IPS DF 6.9 (cell line): Measurements from ENCODE around the gene ANKRD30A.
"Not testable (repeated sequence)": the region's sequence is repeated elsewhere in the genome, so short reads cannot be mapped to it uniquely, and the experiment has no call there.

Experiments used
- DNase-seq: peaks from one replicate; pipeline ENCODE4 v3.0.0-alpha.2; 2013; ENCODE audit warnings: low read depth, low spot score
- H3K27ac ChIP-seq: one replicate; pipeline ENCODE4 v1.5.1; 2013; ENCODE audit warnings: low read length, control low read depth
- H3K27me3 ChIP-seq: 2 replicates; pipeline ENCODE4 v1.6.1; 2013; ENCODE audit warnings: mild to moderate bottlenecking, low read length; ENCODE audit not compliant: control insufficient read depth, insufficient read depth
- H3K36me3 ChIP-seq: 2 replicates; pipeline ENCODE4 v1.6.1; 2013; ENCODE audit warnings: low read length; ENCODE audit not compliant: control insufficient read depth, insufficient read depth
- H3K4me1 ChIP-seq: 2 replicates; pipeline ENCODE4 v1.6.1; 2013; ENCODE audit warnings: low read length; ENCODE audit not compliant: control insufficient read depth, insufficient read depth
- H3K4me3 ChIP-seq: 2 replicates; pipeline ENCODE4 v1.5.1; 2013; ENCODE audit warnings: mild to moderate bottlenecking, low read length
- H3K9me3 ChIP-seq: 2 replicates; pipeline ENCODE4 v1.6.1; 2013; ENCODE audit warnings: low read length, inconsistent platforms; ENCODE audit not compliant: control insufficient read depth, insufficient read depth
- WGBS: extraction: QIAGEN DNeasy Blood & Tissue Kit; methylation state at CpG from one replicate; pipeline ENCODE4 v1.1.7; 2013; ENCODE audit warnings: mixed read lengths, missing lambda C conversion rate; ENCODE audit not compliant: insufficient read length, insufficient coverage; 5-methylcytosine and 5-hydroxymethylcytosine counted together

Gene ANKRD30A

DNA sequence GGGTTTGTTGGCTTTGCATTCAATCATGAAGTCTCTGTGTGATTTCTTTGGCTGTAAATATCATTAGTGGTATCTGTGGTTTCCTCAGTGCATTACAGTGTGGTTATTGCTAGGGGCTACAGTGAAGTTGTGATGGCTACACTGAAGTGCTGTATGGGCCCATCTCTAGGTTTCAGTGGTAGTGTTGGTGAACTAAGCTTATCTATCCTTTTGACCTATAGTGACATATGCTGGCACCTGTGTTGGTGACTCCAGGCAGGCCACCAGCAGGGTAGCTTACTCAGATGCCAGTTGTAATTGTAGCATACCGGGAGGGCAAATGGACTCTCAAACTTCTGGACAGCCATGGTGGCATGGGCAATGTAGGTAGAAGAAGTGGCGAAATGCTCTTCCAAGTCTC lies 219.0 kb downstream of the ANKRD30A start:
- WGBS = no CpG with 5 or more reads among the region's 2 CpGs
- no peak overlapping the region for H3K27ac ChIP-seq
- no peak overlapping the region for H3K4me3 ChIP-seq
- H3K9me3 ChIP-seq = peaks cover 6% of the 10 kb centered on the region
- DNase-seq = no peak
- H3K36me3 ChIP-seq = no peaks in the 10 kb centered on the region
- H3K27me3 ChIP-seq = no peaks in the 10 kb centered on the region
- H3K4me1 ChIP-seq = no peaks in the 10 kb centered on the region

DNA sequence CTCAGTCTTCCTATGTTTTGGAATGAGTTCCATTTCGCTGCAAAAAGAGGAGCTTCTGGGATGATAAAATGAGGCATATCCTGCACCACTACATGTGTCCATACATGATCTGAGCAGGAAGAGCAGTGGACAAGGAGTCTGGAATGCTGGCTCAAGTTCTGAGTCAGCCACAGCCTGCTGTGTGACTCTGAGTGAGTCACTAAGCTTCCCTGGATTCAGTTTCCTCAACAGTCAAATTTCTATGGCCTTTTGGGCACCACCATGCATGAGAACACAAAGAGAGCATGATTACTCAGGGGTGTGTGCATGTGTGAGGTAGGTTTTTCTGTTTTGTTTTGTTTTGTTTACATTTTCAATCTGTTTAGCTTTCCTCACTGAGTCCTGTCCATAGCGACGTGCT lies 254.6 kb downstream of the ANKRD30A start:
- Histone ChIP-seq H3K36me3 (no peaks in the 10 kb centered on the region), H3K27ac (no peak overlapping the region), H3K27me3 (no peaks in the 10 kb centered on the region), H3K4me3 (no peak overlapping the region), H3K4me1 (no peaks in the 10 kb centered on the region), H3K9me3 (peaks cover 13% of the 10 kb centered on the region)
- no peak for DNase-seq
- no CpG with 5 or more reads among the region's 3 CpGs for WGBS

GRCh38 chr10:37381271-37381670 lies 255.9 kb downstream of the ANKRD30A start:
- H3K27me3 ChIP-seq = no peaks in the 10 kb centered on the region; the same call in 1 of the 2 replicates
- DNase-seq = no peak
- WGBS = no CpG with 5 or more reads among the region's 3 CpGs
- no peak overlapping the region for H3K4me3 ChIP-seq
- H3K4me1 ChIP-seq = no peaks in the 10 kb centered on the region
- peaks cover 16% of the 10 kb centered on the region for H3K9me3 ChIP-seq
- no peaks in the 10 kb centered on the region for H3K36me3 ChIP-seq
- H3K27ac ChIP-seq = no peak overlapping the region

DNA sequence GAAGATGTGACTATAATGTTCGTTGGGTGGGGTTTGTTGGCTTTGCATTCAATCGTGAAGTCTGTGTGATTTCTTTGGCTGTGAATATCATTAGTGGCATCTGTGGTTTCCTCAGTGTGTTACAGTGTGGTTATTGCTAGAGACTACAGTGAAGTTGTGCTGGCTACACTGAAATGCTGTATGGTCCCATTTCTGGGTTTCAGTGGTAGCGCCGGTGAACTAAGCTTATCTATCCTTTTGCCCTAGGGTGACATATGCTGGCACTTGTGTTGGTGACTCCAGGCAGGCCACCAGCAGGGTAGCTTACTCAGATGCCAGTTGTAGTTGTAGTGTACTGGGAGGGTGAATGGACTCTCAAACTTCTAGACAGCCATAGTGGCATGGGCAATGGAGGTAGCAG lies 259.5 kb downstream of the ANKRD30A start:
- Histone ChIP-seq H3K9me3 (peaks cover 12% of the 10 kb centered on the region), H3K36me3 (no peaks in the 10 kb centered on the region), H3K4me3 (no peak overlapping the region), H3K27me3 (no peaks in the 10 kb centered on the region; the same call in 1 of the 2 replicates), H3K27ac (no peak overlapping the region), H3K4me1 (no peaks in the 10 kb centered on the region)
- no CpG with 5 or more reads among the region's 4 CpGs for WGBS
- no peak for DNase-seq

GRCh38 chr10:37390926-37391325 lies 265.5 kb downstream of the ANKRD30A start:
- peaks cover 7% of the 10 kb centered on the region for H3K9me3 ChIP-seq
- DNase-seq = no peak
- H3K36me3 ChIP-seq = no peaks in the 10 kb centered on the region
- no peaks in the 10 kb centered on the region for H3K4me1 ChIP-seq
- no peak overlapping the region for H3K4me3 ChIP-seq
- no CpG with 5 or more reads among the region's 3 CpGs for WGBS
- H3K27me3 ChIP-seq = no peaks in the 10 kb centered on the region; the same call in 1 of the 2 replicates
- no peak overlapping the region for H3K27ac ChIP-seq

- not testable (repeated sequence) for H3K4me3 ChIP-seq, DNase-seq, H3K9me3 ChIP-seq, H3K36me3 ChIP-seq, H3K4me1 ChIP-seq, H3K27me3 ChIP-seq, H3K27ac ChIP-seq
- WGBS = no CpG with 5 or more reads among the region's 2 CpGs
Measured at GRCh38 chr10:37400774-37401173, 275.4 kb downstream of the ANKRD30A start.

DNA sequence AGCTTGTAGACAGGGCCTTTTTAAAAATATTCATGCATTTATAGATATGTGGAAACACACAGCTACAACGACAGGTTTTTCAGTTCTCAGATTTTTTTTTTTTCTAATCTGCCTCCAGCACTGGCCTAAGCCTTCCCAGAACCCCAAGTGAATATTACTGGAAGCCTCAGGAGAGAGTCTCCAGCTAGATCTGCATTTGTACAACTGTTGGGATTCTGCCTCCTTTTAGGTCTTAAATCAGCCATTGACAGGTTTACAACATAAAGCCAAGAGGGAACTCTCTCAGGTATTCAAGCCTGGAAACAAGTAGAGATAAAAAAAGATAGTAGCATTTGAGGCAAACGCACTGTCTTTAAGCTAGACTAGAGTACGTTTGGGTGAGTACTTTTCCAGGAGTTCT lies 275.8 kb downstream of the ANKRD30A start:
- Histone ChIP-seq H3K27ac (no peak overlapping the region), H3K4me1 (no peaks in the 10 kb centered on the region), H3K4me3 (no peak overlapping the region), H3K27me3 (no peaks in the 10 kb centered on the region), H3K36me3 (no peaks in the 10 kb centered on the region), H3K9me3 (no peaks in the 10 kb centered on the region; the same call in 1 of the 2 replicates)
- no peak for DNase-seq
- no CpG with 5 or more reads among the region's 3 CpGs for whole genome bisulfite sequencing

GRCh38 chr10:37403776-37404175 lies 278.4 kb downstream of the ANKRD30A start:
- Histone ChIP-seq H3K4me1 (no peaks in the 10 kb centered on the region), H3K4me3 (no peak overlapping the region), H3K9me3 (peaks cover 1% of the 10 kb centered on the region; the same call in 1 of the 2 replicates), H3K27ac (no peak overlapping the region), H3K27me3 (no peaks in the 10 kb centered on the region), H3K36me3 (no peaks in the 10 kb centered on the region)
- no CpG with 5 or more reads among the region's 2 CpGs for WGBS
- DNase-seq = no peak
